GM10266 (cell line): ENCODE data around the gene CHCHD3.
"Not testable (repeated sequence)": the region's sequence is repeated elsewhere in the genome, so short reads cannot be mapped to it uniquely, and the experiment has no call there.

Experiments used
- DNase-seq: peaks from one replicate; pipeline ENCODE4 v3.0.0; 2012; ENCODE audit errors: extremely low spot score
- CTCF ChIP-seq: IDR thresholded peaks from 2 replicates; pipeline ENCODE4 v1.5.1; 2012; ENCODE audit warnings: mild to moderate bottlenecking, low read depth; ENCODE audit not compliant: control insufficient read depth, insufficient read depth; ENCODE audit errors: missing control alignments

Gene CHCHD3

DNA sequence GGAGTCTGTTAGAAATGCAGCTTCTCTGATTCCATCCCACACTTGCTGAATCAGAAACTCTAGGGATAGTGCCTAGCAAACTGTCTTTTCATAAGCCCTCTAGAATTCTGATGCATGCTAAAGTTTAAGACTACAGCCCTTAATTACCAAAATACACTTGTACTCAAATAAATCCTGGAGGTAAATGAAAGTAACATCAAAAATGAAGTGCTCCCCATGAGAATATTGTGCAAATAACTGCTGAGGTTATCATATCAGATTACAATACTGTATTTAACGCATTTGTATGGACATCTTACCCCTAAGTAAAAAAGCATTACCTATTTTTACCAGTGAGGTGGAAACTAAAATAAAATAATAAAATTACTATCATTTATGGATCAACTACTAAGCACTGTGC lies 104.7 kb downstream of the CHCHD3 start:
- no peak for TF ChIP-seq CTCF

DNA sequence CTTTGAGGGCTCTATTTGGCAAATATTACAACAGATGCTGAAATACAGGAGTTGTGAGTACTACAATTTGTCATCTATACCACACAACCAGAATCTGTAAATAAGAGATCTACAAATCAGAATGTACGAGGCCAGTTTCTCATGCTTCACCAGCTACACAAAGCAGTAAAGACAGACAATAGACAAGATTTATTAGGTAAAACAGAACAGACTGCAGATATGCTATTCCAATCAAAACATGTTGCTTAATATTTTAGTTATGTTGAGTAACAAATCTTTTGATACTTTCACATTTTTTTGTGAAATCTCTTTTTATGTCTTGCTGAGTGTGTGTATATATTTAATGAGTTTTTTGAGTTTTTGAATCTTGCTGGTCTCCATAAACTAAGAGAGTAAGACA lies 109.1 kb downstream of the CHCHD3 start:
- no peak for DNase-seq
- TF ChIP-seq CTCF = no peak

More for the DNA sequence above, 104.7 kb downstream of the CHCHD3 start:
- DNase-seq = no peak

- no peak for DNase-seq
- TF ChIP-seq CTCF = no peak
Observed at GRCh38 chr7:132970257-132970656, 111.6 kb downstream of the CHCHD3 start.

GRCh38 chr7:132969520-132969919 lies 112.4 kb downstream of the CHCHD3 start:
- no peak for TF ChIP-seq CTCF
- DNase-seq = no peak

- not testable (repeated sequence) for DNase-seq
Observed at GRCh38 chr7:132967470-132967848, 114.4 kb downstream of the CHCHD3 start.

DNA sequence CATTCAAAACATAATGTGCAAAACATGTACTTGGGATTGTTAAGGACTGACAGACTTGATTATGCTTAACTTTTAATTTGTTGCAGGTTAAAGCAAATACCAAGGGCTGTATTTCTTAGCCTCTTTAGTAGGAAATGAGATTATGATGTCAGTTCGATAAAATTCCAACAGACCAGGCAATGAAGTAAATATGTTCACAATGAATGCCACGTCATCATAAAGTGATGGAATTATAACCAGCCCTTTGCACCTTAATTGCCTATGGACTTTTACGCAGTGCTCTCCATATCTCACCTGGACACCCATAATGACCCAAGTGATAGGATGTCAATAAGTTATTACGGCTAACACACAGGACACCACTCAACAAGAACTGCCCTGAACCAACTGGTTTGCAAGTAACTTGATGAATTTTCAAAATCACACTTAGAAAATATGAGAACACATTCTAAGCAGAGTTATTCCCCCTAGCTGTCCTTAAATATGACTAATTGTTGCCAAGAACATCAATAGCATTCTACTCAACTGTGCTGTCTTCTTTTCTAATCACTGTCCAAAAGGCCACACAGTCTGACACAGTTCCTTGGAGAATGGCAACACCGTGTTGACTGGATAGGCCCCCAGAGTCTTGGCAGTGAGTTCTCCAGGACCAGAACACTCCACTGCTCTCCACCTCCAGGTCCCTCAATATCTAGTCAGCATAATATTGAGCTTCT lies 115.0 kb downstream of the CHCHD3 start:
- no peak for DNase-seq
- no peak for TF ChIP-seq CTCF

DNA sequence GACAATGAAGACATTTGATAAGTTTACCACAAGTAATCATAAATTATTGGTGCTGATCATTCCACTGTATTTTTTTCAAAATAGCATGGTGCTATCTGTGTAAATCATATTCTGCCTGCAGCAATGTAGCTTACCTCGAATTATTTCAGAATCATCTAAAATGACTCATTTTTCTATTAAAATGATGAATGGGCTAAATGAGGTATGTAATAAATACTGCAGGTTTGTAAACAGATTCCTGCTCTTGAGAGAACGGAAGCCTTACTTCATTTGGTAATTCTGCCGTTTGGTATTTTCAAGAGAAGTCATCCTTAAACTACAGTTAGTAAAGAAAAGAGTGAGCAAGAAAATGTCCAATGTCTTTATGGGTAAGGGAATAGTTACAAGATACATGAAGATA lies 115.9 kb downstream of the CHCHD3 start:
- no peak for DNase-seq
- no peak for TF ChIP-seq CTCF

- no peak for TF ChIP-seq CTCF
- no peak for DNase-seq
Observed at GRCh38 chr7:132964876-132965275, 117.0 kb downstream of the CHCHD3 start.
